NCI-H345 treated with DMSO at 0.1 percent for 48 hours (cell line): ENCODE results near the gene MYMX.

Source experiments
- DNase-seq: peaks from one replicate; lab custom pipeline; 2025; ENCODE audit not compliant: unreplicated experiment; lab: John Stamatoyannopoulos, UW

MYMX gene

GRCh38 chr6:44262467-44263353 is 46.0 kb downstream of the MYMX start:
- no peak for DNase-seq

- DNase-seq = no peak
These were observed 46.8 kb downstream of the MYMX start for GRCh38 chr6:44263354-44264100.

- DNase-seq = no peak
These were observed 47.7 kb downstream of the MYMX start for GRCh38 chr6:44264154-44265006.

GRCh38 chr6:44265007-44265721 is 48.4 kb downstream of the MYMX start, which contains the start of gene NFKBIE:
Gene NFKBIE (minus strand): TSS chr6:44265551. CDS start chr6:44265346, 205 bp downstream.
- DNase-seq = peak; percentile 70

- DNase-seq = no peak
These were observed 49.1 kb downstream of the MYMX start for GRCh38 chr6:44265722-44266233.

- no peak for DNase-seq
These were observed 49.6 kb downstream of the MYMX start for GRCh38 chr6:44266347-44266746.

- no peak for DNase-seq
These were observed 50.5 kb downstream of the MYMX start for GRCh38 chr6:44267252-44267651.
